ENCODE measurements around the gene HOXB9. TPM values are rescaled to one million over a fixed set of nuclear protein-coding genes. Genes with fewer than 3 reads are reported as not detected.

Gene HOXB9
- 0.19 and 0.42 TPM in 2 replicates for total RNA-seq (2013; cell fraction: nucleolus; rRNA removed)
- total RNA-seq (2014; rRNA removed) (not detected in 2 replicates), total RNA-seq (2014; rRNA removed; fragmentation: Illumina TruSeq; extraction: Trizol) (0.04 and 0.05 TPM in 2 replicates), total RNA-seq (2021) (0.13 and 0.16 TPM in 2 replicates), polyA plus RNA-seq (2011; rRNA removed) (0.49 and 0.69 TPM in 2 replicates), polyA plus RNA-seq (2014; fragmentation: Illumina TruSeq; extraction: Trizol) (0.01 TPM in 1 of 2 replicates, not detected in the other), polyA plus RNA-seq (2014; fragmentation: Nextera tagmentation; extraction: Ambion mirVana) (not detected), polyA plus RNA-seq (2014; rRNA removed) (0.09 TPM in 1 of 2 replicates, not detected in the other), polyA plus RNA-seq (2016; fragmentation: Nextera tagmentation; extraction: Ambion mirVana) (not detected), polyA minus RNA-seq (2011; rRNA and poly(A)+ RNA removed) (0.15 and 0.26 TPM in 2 replicates), Bru-seq, nascent RNA (percentile 33 among the genes with signal in this experiment), BruChase-seq, experiment 1, labeled RNA remaining after a 6-hour chase (percentile 36 among the genes with signal in this experiment), BruChase-seq, experiment 2, labeled RNA remaining after a 2-hour chase (percentile 30 among the genes with signal in this experiment)
- polyA plus RNA-seq (2011; ENCODE audit: low read depth) = not detected
- 0.32 and 0.46 TPM in 2 replicates for polyA plus RNA-seq (2011; cell fraction: cytosol; rRNA removed)
- 0.53 and 0.87 TPM in 2 replicates for polyA plus RNA-seq (2011; cell fraction: nucleus; rRNA removed)
- 0.05 and 0.21 TPM in 2 replicates for polyA plus RNA-seq (2012)
- polyA minus RNA-seq (2011; cell fraction: cytosol; rRNA and poly(A)+ RNA removed) = not detected in 2 replicates
- polyA minus RNA-seq (2011; cell fraction: nucleus; rRNA and poly(A)+ RNA removed) = 0.19 and 0.24 TPM in 2 replicates
- long read RNA-seq, experiment 1 = 0 reads
- long read RNA-seq, experiment 2 = 0 reads

DNA sequence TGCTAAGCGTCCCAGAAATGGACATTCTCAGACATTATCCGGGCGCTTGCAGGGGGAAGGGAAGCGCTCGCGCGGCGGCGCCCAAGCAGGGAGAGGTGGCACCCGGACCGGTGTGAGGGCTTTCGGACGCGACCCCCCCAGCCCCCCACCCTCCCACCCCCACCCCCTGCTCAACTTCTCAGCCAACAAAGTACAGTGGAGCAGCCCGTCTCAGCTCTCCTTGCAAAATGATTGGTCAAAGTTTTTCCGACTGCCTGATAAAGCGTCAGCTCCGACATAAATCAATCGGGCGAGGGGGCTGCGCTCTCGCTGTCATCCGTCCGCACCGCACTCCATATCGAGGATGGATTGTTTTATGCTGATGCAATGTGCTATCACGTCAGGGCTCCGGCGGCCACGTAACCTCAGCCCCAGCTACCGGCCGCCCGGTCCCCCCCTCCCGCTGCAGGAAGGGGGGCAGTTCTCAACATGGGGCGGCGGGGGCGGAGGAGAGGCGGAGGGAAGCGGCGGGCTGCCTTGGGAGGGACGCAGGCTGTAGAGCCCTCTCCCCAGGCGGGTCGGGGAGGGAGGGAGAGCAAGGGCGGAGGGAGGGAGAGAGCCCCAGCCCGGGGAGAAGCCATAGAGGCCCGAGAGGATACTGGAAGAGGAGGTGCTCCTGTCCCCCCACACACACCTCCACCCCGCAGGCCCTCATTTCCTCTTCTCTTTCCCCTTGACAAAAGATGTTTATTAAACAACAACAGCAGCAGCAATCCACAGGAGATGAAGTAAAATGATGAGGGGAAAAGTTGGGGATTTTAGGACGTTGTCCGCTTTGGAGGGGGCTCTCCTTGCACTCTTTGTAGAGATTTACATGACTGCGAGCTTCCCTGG lies at the start of gene HOXB9:
Gene HOXB9 (minus strand): TSS at position 114 of the 873 bp plus-strand sequence. CDS start 89 bp downstream, at position 25.
- H3K27me3 ChIP-seq (replicated peaks in 1 of 2; ENCODE audit: control insufficient read depth in 2 of 2, insufficient read depth in 2 of 2, low read length in 1 of 2) = peaks cover 34 to 35% of the 10 kb centered on the region in 2 experiments
- no peaks in the 10 kb centered on the region for H3K79me2 ChIP-seq (ENCODE audit: control insufficient read depth, insufficient read depth, low read length)
- ATAC-seq = peak; percentile 31
- ChIA-PET POLR2A (no interaction called here), SMC1A (ENCODE audit: uncharacterized antibody, unreplicated experiment) (interaction anchor here (1.4 kb wide), 1 partner anchor 9 kb away, joined by 3 read pairs; no protein-coding TSS in a partner anchor), CTCF (interaction anchor here (1.1 to 2.4 kb wide), 3 partner anchors 8 to 364 kb away, joined by 3 to 16 read pairs (median 3); no protein-coding TSS in a partner anchor), RAD21 (ENCODE audit: unreplicated experiment) (interaction anchor here (0.8 to 1.4 kb wide), 4 partner anchors 10 to 601 kb away, joined by 3 to 4 read pairs (median 3); no protein-coding TSS in a partner anchor)
- BruUV-seq (replicated peaks) = no TSS peak
- in situ Hi-C loops (cut with MboI) (loop anchor here (10.0 kb wide), 1 partner anchor 782 kb away; the partner anchor contains the start of gene SCRN2), intact Hi-C loops (cut with micrococcal nuclease; ENCODE audit: unreplicated experiment) (no loop called here)
- H3K4me2 ChIP-seq (ENCODE audit: control insufficient read depth, insufficient read depth) = peak within 1 kb of the TSS; percentile 79
- FAIRE-seq = no peak
- H2AFZ ChIP-seq (ENCODE audit: control insufficient read depth, low read depth, low read length) = no peak within 1 kb of the TSS
- no peaks in the 10 kb centered on the region; a peak in 1 of 4 replicates for H3K36me3 ChIP-seq (ENCODE audit: control insufficient read depth in 2 of 2, insufficient read depth in 2 of 2, low read length in 1 of 2)
- TF ChIP-seq EGR1 (IDR thresholded peaks at IDR 0.05; ENCODE audit: borderline replicate concordance in 1 of 2, low read depth in 2 of 2, low read length in 2 of 2) (peak in 1 of 2 experiments; percentile 53; a peak in 1 of 3 replicates), ZNF384 (IDR thresholded peaks at IDR 0.05; ENCODE audit: borderline replicate concordance, low read depth, low read length) (no peak), SUZ12 (IDR thresholded peaks at IDR 0.05; ENCODE audit: unreplicated experiment) (peak; percentile 88)
- no peaks in the 10 kb centered on the region for H3K9me3 ChIP-seq (replicated peaks; ENCODE audit: control insufficient read depth, insufficient read depth, low read length)
- 17% methylated on average over 40 of the region's 50 CpGs for WGBS (ENCODE audit: insufficient coverage, insufficient replicate concordance, low lambda C conversion rate, missing lambda C conversion rate)
- no peak within 1 kb of the TSS for H3K9ac ChIP-seq (ENCODE audit: control insufficient read depth, insufficient read depth, low read length)
- H4K20me1 ChIP-seq (ENCODE audit: control insufficient read depth, insufficient read depth) = no peaks in the 10 kb centered on the region
- peaks cover under 1% of the 10 kb centered on the region; the same call in 1 of the 2 replicates for H3K4me1 ChIP-seq (ENCODE audit: control insufficient read depth, insufficient read depth, low read length)
- peak within 1 kb of the TSS; percentile 65 for H3K4me3 ChIP-seq
- DNase-seq (ENCODE audit: low read depth, low spot score) = no peak
- H3K27ac ChIP-seq (ENCODE audit: control insufficient read depth, insufficient read depth) = no peak within 1 kb of the TSS
